ENCODE results near the gene KLHL29.
A peak's percentile ranks its signal among the peaks of the same experiment; 100 is the strongest.

The KLHL29 gene

DNA sequence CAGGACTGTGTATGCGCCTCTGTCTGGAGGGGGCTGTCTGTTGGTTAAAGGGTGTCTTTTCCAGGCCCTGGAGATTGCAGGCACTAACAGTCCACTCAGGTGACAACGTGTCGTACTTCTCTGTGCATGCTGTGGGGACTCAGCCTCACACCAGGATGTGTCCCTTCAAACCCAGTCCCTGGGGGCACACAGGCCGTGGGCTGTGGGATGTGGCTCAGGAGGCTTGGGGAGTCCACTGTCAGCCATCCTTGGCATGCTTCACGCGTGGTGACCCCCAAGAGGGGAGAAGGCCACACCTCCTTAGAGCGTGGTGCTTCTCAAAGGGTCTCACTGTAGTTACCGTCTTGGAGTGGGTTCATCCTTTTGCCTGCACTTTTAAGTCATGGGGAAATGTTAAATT, 127.8 kb downstream of the KLHL29 start:
- no CpG with 5 or more reads among the region's 8 CpGs for WGBS, 2 donors (ENCODE audit: extremely low coverage in 2 of 2, insufficient read length in 2 of 2, insufficient replicate concordance in 1 of 2)

DNA sequence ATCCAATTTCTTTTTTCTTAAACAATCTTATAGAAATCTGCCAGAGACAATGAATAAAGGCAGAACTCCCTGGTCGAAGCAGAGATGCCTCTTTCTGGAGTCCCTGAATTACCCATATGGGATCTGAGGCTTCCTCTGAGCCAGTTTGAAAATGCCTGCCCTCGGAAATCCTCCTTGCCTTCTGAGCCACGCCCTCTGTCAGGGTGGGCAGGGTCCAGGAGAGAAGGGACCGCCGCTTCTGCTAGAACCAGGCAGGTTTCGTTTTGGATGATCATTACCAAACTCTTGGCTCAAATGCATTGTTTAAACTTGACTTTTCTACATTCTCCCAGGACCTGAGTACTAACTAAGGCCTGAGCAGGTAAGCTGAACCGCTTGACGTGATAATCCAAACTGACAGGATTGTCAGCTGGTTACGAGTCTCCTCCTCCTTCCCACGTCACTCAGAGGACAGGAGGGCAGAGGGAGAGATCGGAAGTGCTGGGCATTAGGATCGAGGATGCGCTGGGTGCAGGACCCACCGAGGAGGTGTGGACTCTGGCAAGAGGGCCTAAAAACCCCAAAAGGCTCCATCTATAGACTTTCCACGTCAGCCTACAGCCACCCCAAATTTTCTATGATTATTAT, 128.4 kb downstream of the KLHL29 start:
- DNase-seq (ENCODE audit: low spot score): no peak
- no peaks in the 10 kb centered on the region for H3K27me3 ChIP-seq (ENCODE audit: control insufficient read depth in 3 of 3, insufficient read depth in 3 of 3, low read depth in 1 of 3, low read length in 3 of 3)
- H2BK15ac ChIP-seq (ENCODE audit: low read length): no peak overlapping the region
- H2BK12ac ChIP-seq (ENCODE audit: low read length): no peak overlapping the region
- no peak overlapping the region for H3K23ac ChIP-seq (ENCODE audit: low read depth, low read length, poor library complexity)
- no peak overlapping the region for H3K9ac ChIP-seq (ENCODE audit: low read depth, low read length, poor library complexity)
- no CpG with 5 or more reads among the region's 15 CpGs for WGBS, 2 donors (ENCODE audit: extremely low coverage in 2 of 2, insufficient read length in 2 of 2, insufficient replicate concordance in 1 of 2)
- no peaks in the 10 kb centered on the region for H3K36me3 ChIP-seq (replicated peaks in 1 of 2; ENCODE audit: control insufficient read depth in 2 of 2, insufficient read depth in 2 of 2, low read length in 2 of 2)
- H4K8ac ChIP-seq (ENCODE audit: low read depth, low read length): no peak overlapping the region
- H3K4me3 ChIP-seq (ENCODE audit: low read length in 2 of 2): no peak overlapping the region
- no peaks in the 10 kb centered on the region for H3K9me3 ChIP-seq (replicated peaks in 1 of 2; ENCODE audit: control insufficient read depth in 2 of 2, insufficient read depth in 1 of 2, low read depth in 1 of 2, low read length in 2 of 2)
- no peak overlapping the region for H3K27ac ChIP-seq (replicated peaks; ENCODE audit: low read length)
- peak overlapping the region; percentile 28 for H3K4me2 ChIP-seq (ENCODE audit: insufficient read depth, low read length, poor library complexity, severe bottlenecking)
- H3K4ac ChIP-seq (ENCODE audit: low read length): no peak overlapping the region
- H2AK5ac ChIP-seq (ENCODE audit: low read depth, low read length): no peak overlapping the region
- H2AFZ ChIP-seq (ENCODE audit: low read length): no peak overlapping the region
- peaks cover 0 to 1% of the 10 kb centered on the region in 2 donors for H3K4me1 ChIP-seq (ENCODE audit: control insufficient read depth in 2 of 2, insufficient read depth in 1 of 2, low read depth in 1 of 2, low read length in 2 of 2)
- no peak overlapping the region for H4K91ac ChIP-seq (ENCODE audit: low read depth, low read length, poor library complexity)
- H3K14ac ChIP-seq (ENCODE audit: low read length): no peak overlapping the region
- no peaks in the 10 kb centered on the region for H3K79me1 ChIP-seq (ENCODE audit: low read depth, low read length)
- H2BK5ac ChIP-seq (ENCODE audit: low read length): no peak overlapping the region
- H3K18ac ChIP-seq (ENCODE audit: low read length): no peak overlapping the region
- no peak overlapping the region for H2BK120ac ChIP-seq (ENCODE audit: low read depth, low read length)

More for the DNA sequence above, 127.8 kb downstream of the KLHL29 start:
- Histone ChIP-seq H3K79me1 (ENCODE audit: low read depth, low read length) (no peaks in the 10 kb centered on the region), H3K9ac (ENCODE audit: low read depth, low read length, poor library complexity) (no peak overlapping the region), H2AFZ (ENCODE audit: low read length) (no peak overlapping the region), H3K4ac (ENCODE audit: low read length) (no peak overlapping the region), H4K8ac (ENCODE audit: low read depth, low read length) (no peak overlapping the region), H3K36me3 (replicated peaks in 1 of 2; ENCODE audit: control insufficient read depth in 2 of 2, insufficient read depth in 2 of 2, low read length in 2 of 2) (no peaks in the 10 kb centered on the region), H3K27me3 (ENCODE audit: control insufficient read depth in 3 of 3, insufficient read depth in 3 of 3, low read depth in 1 of 3, low read length in 3 of 3) (no peaks in the 10 kb centered on the region), H3K18ac (ENCODE audit: low read length) (no peak overlapping the region), H2BK120ac (ENCODE audit: low read depth, low read length) (no peak overlapping the region), H2AK5ac (ENCODE audit: low read depth, low read length) (peak overlapping the region; percentile 43), H2BK12ac (ENCODE audit: low read length) (no peak overlapping the region), H3K9me3 (replicated peaks in 1 of 2; ENCODE audit: control insufficient read depth in 2 of 2, insufficient read depth in 1 of 2, low read depth in 1 of 2, low read length in 2 of 2) (no peaks in the 10 kb centered on the region), H2BK15ac (ENCODE audit: low read length) (no peak overlapping the region), H2BK5ac (ENCODE audit: low read length) (no peak overlapping the region), H3K4me3 (ENCODE audit: low read length in 2 of 2) (no peak overlapping the region), H3K4me1 (ENCODE audit: control insufficient read depth in 2 of 2, insufficient read depth in 1 of 2, low read depth in 1 of 2, low read length in 2 of 2) (peaks cover 1 to 2% of the 10 kb centered on the region in 2 donors), H3K14ac (ENCODE audit: low read length) (no peak overlapping the region), H4K91ac (ENCODE audit: low read depth, low read length, poor library complexity) (no peak overlapping the region), H3K23ac (ENCODE audit: low read depth, low read length, poor library complexity) (no peak overlapping the region), H3K4me2 (ENCODE audit: insufficient read depth, low read length, poor library complexity, severe bottlenecking) (no peak overlapping the region), H3K27ac (replicated peaks; ENCODE audit: low read length) (no peak overlapping the region)
- no peak for DNase-seq (ENCODE audit: low spot score)

DNA sequence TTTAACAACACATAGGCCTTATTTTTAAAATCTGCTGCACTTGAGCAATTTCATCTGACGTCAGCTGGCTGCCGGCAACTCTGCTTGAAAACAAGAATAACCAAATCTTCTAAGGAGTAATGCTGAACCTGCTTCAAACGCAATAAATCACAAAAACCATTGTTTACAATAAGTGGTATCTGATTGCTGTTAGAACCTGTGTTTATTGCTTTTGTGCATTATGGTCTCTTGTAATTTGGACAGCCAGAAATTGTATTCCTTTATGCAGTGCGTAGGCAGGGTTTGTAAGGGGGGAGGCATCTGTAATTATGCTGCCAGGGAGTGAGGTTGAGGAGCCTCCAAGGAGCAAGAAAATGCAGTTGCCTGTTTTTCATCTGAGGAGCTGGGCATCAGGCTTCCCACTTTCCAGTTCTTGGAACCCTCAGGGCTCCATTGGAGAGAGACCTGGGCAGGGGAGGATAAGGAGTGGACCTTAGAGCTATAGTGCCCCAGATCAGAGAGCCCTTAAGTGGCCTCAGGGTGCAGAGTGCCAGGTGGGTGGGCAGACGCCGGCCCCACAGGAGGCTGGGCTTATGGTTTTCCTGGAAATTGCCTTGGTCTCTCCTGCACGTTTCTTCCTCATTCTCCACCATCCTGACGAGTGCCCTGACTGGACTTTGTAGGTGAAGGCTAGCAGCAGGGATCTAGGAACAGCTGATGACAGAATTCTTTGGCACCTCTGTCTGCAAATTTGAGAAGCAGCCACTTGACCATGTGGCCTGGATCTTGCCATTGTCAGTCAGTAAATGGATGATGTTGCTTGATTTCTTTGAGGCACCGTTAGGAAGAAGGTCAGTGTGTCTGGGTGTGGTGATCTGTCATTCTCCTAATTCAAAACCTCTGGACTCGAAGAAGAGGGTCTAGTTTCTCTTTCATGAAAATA, 129.2 kb downstream of the KLHL29 start:
- Histone ChIP-seq H3K4ac (ENCODE audit: low read length) (no peak overlapping the region), H3K79me1 (ENCODE audit: low read depth, low read length) (no peaks in the 10 kb centered on the region), H4K91ac (ENCODE audit: low read depth, low read length, poor library complexity) (no peak overlapping the region), H2AFZ (ENCODE audit: low read length) (no peak overlapping the region), H3K23ac (ENCODE audit: low read depth, low read length, poor library complexity) (no peak overlapping the region), H3K4me2 (ENCODE audit: insufficient read depth, low read length, poor library complexity, severe bottlenecking) (no peak overlapping the region), H3K9ac (ENCODE audit: low read depth, low read length, poor library complexity) (no peak overlapping the region), H3K4me3 (ENCODE audit: low read length in 2 of 2) (no peak overlapping the region), H2BK120ac (ENCODE audit: low read depth, low read length) (no peak overlapping the region), H2BK12ac (ENCODE audit: low read length) (no peak overlapping the region), H4K8ac (ENCODE audit: low read depth, low read length) (no peak overlapping the region), H3K36me3 (replicated peaks in 1 of 2; ENCODE audit: control insufficient read depth in 2 of 2, insufficient read depth in 2 of 2, low read length in 2 of 2) (no peaks in the 10 kb centered on the region), H3K9me3 (replicated peaks in 1 of 2; ENCODE audit: control insufficient read depth in 2 of 2, insufficient read depth in 1 of 2, low read depth in 1 of 2, low read length in 2 of 2) (no peaks in the 10 kb centered on the region), H2AK5ac (ENCODE audit: low read depth, low read length) (no peak overlapping the region), H3K27me3 (ENCODE audit: control insufficient read depth in 3 of 3, insufficient read depth in 3 of 3, low read depth in 1 of 3, low read length in 3 of 3) (no peaks in the 10 kb centered on the region), H3K27ac (replicated peaks; ENCODE audit: low read length) (no peak overlapping the region), H3K18ac (ENCODE audit: low read length) (no peak overlapping the region), H2BK5ac (ENCODE audit: low read length) (no peak overlapping the region), H2BK15ac (ENCODE audit: low read length) (no peak overlapping the region), H3K4me1 (ENCODE audit: control insufficient read depth in 2 of 2, insufficient read depth in 1 of 2, low read depth in 1 of 2, low read length in 2 of 2) (peaks cover 0 to 1% of the 10 kb centered on the region in 2 donors), H3K14ac (ENCODE audit: low read length) (no peak overlapping the region)
- WGBS, 2 donors (ENCODE audit: extremely low coverage in 2 of 2, insufficient read length in 2 of 2, insufficient replicate concordance in 1 of 2): no CpG with 5 or more reads among the region's 10 CpGs
- DNase-seq (ENCODE audit: low spot score): no peak

DNA sequence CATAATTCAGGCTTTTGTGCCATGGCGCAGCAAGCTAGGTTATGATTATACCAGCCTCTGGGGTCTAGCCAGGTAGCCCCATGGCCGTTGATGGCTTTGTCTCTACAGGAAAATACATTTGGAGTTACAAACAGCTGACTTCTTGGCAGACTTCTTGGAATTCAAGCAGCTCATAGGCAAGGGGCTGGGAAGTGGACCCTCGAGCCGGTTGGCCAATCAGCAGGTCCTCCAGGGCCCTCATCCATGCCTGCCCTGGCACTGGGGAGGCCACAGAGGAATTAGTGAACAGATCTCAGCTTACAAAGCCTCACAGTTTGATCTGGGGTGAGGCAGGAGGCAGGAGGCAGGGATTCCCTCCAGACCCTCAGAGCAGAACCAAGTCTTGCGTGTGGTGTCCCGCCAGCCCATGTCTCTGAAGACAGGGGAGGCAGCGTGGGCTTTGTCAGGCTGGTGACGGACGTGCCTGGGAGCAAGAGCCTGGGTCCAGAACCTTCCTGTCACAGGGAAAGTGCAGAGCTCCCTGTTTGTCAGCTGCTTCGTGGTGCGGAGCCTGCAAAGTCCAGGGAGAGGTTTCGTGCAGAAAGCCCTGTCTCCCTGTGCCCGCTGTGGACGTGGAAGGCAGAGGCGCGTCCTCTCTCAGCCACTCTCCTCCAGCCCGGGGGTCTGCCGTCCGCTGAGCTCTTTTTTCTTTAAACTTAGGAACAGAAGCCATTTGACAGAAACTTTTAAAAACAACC, 131.7 kb downstream of the KLHL29 start:
- H2BK120ac ChIP-seq (ENCODE audit: low read depth, low read length): no peak overlapping the region
- no peak overlapping the region for H2AFZ ChIP-seq (ENCODE audit: low read length)
- no peak overlapping the region for H3K14ac ChIP-seq (ENCODE audit: low read length)
- H3K18ac ChIP-seq (ENCODE audit: low read length): peak overlapping the region; percentile 18
- no peak for DNase-seq (ENCODE audit: low spot score)
- no peak overlapping the region for H3K4ac ChIP-seq (ENCODE audit: low read length)
- H3K23ac ChIP-seq (ENCODE audit: low read depth, low read length, poor library complexity): no peak overlapping the region
- no peaks in the 10 kb centered on the region for H3K9me3 ChIP-seq (replicated peaks in 1 of 2; ENCODE audit: control insufficient read depth in 2 of 2, insufficient read depth in 1 of 2, low read depth in 1 of 2, low read length in 2 of 2)
- peaks cover 2 to 9% of the 10 kb centered on the region in 2 donors for H3K4me1 ChIP-seq (ENCODE audit: control insufficient read depth in 2 of 2, insufficient read depth in 1 of 2, low read depth in 1 of 2, low read length in 2 of 2)
- H3K27ac ChIP-seq (replicated peaks; ENCODE audit: low read length): no peak overlapping the region
- H4K91ac ChIP-seq (ENCODE audit: low read depth, low read length, poor library complexity): no peak overlapping the region
- no peak overlapping the region for H3K9ac ChIP-seq (ENCODE audit: low read depth, low read length, poor library complexity)
- WGBS, 2 donors (ENCODE audit: extremely low coverage in 2 of 2, insufficient read length in 2 of 2, insufficient replicate concordance in 1 of 2): no CpG with 5 or more reads among the region's 19 CpGs
- no peaks in the 10 kb centered on the region for H3K36me3 ChIP-seq (replicated peaks in 1 of 2; ENCODE audit: control insufficient read depth in 2 of 2, insufficient read depth in 2 of 2, low read length in 2 of 2)
- no peak overlapping the region for H2BK5ac ChIP-seq (ENCODE audit: low read length)
- peak overlapping the region; percentile 84 for H2BK12ac ChIP-seq (ENCODE audit: low read length)
- H3K27me3 ChIP-seq (ENCODE audit: control insufficient read depth in 3 of 3, insufficient read depth in 3 of 3, low read depth in 1 of 3, low read length in 3 of 3): no peaks in the 10 kb centered on the region
- no peak overlapping the region for H2BK15ac ChIP-seq (ENCODE audit: low read length)
- H4K8ac ChIP-seq (ENCODE audit: low read depth, low read length): no peak overlapping the region
- H3K4me3 ChIP-seq (ENCODE audit: low read length in 2 of 2): no peak overlapping the region
- H3K4me2 ChIP-seq (ENCODE audit: insufficient read depth, low read length, poor library complexity, severe bottlenecking): no peak overlapping the region
- peak overlapping the region; percentile 14 for H2AK5ac ChIP-seq (ENCODE audit: low read depth, low read length)
- no peaks in the 10 kb centered on the region for H3K79me1 ChIP-seq (ENCODE audit: low read depth, low read length)
